SH-SY5Y (cell line): ENCODE results near the gene USHBP1.

ENCODE experiments used
- GATA2 ChIP-seq: IDR thresholded peaks from 2 replicates; pipeline ENCODE4 v1.6.1; 2011; ENCODE audit warnings: mild to moderate bottlenecking, low read depth, low read length
- GATA3 ChIP-seq: IDR thresholded peaks from 2 replicates; pipeline ENCODE4 v1.6.1; 2011; ENCODE audit warnings: low read depth, mild to moderate bottlenecking, low read length, moderate library complexity

USHBP1 gene

GRCh38 chr19:17285415-17286135, 21.0 kb upstream of the USHBP1 start:
- TF ChIP-seq GATA2 (no peak), GATA3 (no peak)

- TF ChIP-seq GATA2, result no peak
- no peak for TF ChIP-seq GATA3
Measured at GRCh38 chr19:17283504-17283996, 19.0 kb upstream of the USHBP1 start.

- TF ChIP-seq GATA2, result no peak
- no peak for TF ChIP-seq GATA3
Measured at GRCh38 chr19:17282488-17283125, 18.1 kb upstream of the USHBP1 start.

DNA sequence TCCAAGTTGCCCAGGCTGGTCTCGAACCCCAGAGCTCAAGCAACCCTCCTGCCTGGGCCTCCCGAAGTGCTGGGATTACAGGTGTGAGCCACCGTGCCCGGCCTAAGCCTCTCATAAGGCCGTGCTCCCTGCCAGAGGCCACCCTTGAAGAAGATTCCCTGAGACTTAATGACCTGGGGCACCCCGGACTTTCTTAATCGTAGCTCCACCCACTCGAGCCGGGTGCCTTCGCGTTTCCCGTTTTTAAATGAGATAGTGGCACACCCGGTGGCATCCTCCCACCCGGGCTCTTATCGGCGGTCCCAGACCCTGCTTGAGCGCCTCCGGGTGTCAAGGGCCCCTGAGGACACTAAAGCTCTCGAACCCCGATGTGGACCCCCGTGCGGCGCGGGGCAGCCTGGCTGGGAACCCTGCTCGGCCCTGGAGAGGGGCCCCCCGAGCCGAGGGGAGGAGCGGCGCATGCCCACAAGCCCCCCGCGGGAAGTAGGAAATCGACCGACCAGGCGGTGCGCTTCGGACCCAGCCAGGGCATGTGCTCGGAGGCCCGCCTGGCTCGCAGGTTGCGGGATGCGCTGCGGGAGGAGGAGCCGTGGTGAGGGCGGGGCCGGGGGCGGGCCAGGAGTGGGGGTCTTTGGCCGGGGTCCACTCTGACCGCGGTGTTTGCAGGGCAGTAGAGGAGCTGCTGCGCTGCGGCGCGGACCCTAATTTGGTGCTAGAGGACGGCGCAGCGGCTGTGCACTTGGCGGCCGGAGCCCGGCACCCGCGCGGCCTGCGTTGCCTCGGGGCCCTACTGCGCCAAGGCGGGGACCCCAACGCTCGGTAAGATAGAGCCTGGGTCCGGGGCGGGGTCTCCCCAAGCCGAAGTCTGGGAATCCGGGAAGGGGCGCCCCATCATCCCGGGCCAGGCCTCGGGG, 17.1 kb upstream of the USHBP1 start, which contains the start of gene ANKLE1:
Gene ANKLE1, plus strand, starts transcription at position 511 of the 914 bp plus-strand sequence. Its CDS starts 20 bp downstream, at position 531.
- TF ChIP-seq GATA2, result no peak
- no peak for TF ChIP-seq GATA3

DNA sequence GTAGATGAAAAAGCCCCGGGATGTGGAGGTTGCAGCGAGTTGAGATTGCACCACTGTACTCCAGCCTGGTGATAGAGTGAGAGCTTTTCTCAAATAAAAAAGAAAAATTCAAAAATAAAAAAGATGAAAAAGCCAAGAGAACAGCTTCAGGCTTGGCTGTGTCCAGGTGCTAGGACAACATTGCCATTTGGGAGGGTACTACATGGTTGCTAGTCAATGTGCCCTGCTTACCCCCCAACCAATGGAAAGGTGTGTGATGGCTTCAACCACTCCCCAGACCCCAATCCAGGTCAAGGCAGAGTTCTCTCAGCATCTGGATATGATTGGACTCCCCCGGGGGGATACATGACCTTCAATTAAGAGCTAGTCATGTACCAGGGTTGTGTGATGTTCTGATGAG, 14.9 kb upstream of the USHBP1 start:
- TF ChIP-seq GATA2, result no peak
- no peak for TF ChIP-seq GATA3

- TF ChIP-seq GATA2, result no peak
- no peak for TF ChIP-seq GATA3
Measured at GRCh38 chr19:17275441-17276175, 11.1 kb upstream of the USHBP1 start.

DNA sequence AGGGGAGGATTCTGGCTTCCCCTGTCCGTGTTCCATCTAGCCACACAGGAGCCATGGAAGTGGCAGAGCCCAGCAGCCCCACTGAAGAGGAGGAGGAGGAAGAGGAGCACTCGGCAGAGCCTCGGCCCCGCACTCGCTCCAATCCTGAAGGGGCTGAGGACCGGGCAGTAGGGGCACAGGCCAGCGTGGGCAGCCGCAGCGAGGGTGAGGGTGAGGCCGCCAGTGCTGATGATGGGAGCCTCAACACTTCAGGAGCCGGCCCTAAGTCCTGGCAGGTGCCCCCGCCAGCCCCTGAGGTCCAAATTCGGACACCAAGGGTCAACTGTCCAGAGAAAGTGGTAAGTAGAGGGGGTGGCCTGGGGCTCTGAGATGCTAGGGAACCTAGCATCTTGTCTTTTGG, 4.2 kb upstream of the USHBP1 start:
- TF ChIP-seq GATA3 (no peak), GATA2 (no peak)

DNA sequence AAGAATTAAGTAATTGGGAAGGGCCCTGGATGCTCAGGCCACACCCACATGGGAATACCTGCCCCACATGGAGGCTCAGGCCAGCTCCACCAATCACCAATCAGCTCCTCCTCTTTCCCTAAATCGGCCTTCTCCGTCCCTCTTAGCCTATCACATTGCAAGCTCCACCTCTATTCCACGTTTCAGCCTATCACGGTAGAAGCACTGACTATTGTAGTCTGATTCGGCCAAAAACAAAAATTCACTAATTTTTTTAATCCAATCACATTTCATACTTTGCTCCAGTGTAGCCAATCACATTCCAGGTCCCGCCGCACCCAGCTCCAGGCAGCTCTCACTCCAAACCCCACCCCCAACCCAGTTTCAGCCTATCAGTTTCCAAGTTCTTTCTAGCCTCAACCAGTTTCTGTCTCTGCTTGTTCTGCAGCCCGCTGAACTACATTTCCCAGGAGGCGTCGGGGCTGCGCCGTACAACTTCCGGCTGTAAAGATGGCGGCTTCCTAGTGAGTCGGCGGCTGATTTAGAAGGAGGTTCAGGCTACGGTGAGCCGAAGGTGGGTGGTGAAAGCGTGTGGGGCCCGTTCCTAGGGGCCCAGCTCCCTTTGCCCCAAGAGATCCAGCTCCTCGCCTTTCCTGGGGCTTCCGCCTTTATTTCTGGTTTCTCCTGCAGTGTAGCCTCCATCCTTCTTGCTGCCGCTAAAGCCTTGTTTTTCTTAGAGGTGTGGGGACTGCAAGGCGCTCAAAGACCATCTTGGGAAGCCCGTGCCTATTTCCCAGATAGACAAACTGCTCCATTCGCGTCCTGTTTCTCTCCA, 2.6 kb upstream of the USHBP1 start, which contains the start of gene BABAM1:
Gene BABAM1, plus strand, starts transcription at position 469 of the 814 bp plus-strand sequence. CDS start 1,364 bp downstream, outside the sequence.
- no peak for TF ChIP-seq GATA3

DNA sequence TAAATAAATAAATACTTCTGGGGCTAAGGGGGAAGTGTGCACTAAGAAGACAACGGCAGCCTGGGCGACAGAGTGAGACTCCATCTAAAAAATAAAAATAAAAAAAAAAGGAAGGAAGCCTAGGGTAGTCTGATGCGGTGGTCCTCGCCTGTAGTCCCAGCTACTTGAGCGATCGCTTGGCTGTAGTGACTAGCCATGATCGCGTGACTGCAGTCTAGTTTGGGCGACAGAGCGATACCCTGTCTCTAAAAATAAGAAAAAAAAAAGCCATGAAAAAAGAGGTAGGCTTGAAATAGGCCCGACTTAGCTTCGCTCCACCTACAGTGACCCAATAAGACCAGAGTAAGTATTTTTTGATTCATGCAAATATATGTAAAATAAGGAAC, 2.0 kb upstream of the USHBP1 start:
- TF ChIP-seq GATA3 (no peak), GATA2 (no peak)

- TF ChIP-seq GATA2 (no peak), GATA3 (no peak)
Measured at GRCh38 chr19:17266026-17266425, 1.5 kb upstream of the USHBP1 start.

GRCh38 chr19:17263712-17264640, 569 bp downstream of the USHBP1 start:
- no peak for TF ChIP-seq GATA3
- TF ChIP-seq GATA2, result no peak

- TF ChIP-seq GATA2, result no peak
- no peak for TF ChIP-seq GATA3
Measured at GRCh38 chr19:17262557-17262956, 2.0 kb downstream of the USHBP1 start.
